DND-41 (cell line): ENCODE measurements around the gene AGAP1.

ENCODE experiments used
- CTCF ChIP-seq: IDR thresholded peaks from 2 replicates; pipeline ENCODE4 v1.5.1; 2012; ENCODE audit warnings: borderline replicate concordance, low read length, moderate library complexity, mild to moderate bottlenecking; ENCODE audit not compliant: poor library complexity, severe bottlenecking; ENCODE audit errors: extremely low read depth
- EZH2 ChIP-seq: IDR thresholded peaks from 3 replicates; pipeline ENCODE4 v1.6.1; 2012; ENCODE audit warnings: borderline replicate concordance, low read depth, mild to moderate bottlenecking, moderate library complexity, low read length, inconsistent platforms; ENCODE audit not compliant: severe bottlenecking

GRCh38 chr2:235776531-235776930 lies 282.7 kb downstream of the AGAP1 start:
- TF ChIP-seq CTCF: no peak
- no peak for TF ChIP-seq EZH2
